Stimulated activated CD4-positive, alpha-beta T cell treated with anti-CD3 and anti-CD28 coated beads, TNF-alpha, amount 100 ng/mL, for 48 hours (primary cell): Measurements from ENCODE around the gene PGBD2.
A peak's percentile ranks its signal among the peaks of the same experiment; 100 is the strongest.
"Not testable (repeated sequence)": the region's sequence is repeated elsewhere in the genome, so short reads cannot be mapped to it uniquely, and the experiment has no call there.

Experiments
- DNase-seq, 3 donors: peaks; one replicate each; pipeline ENCODE4 v3.0.0-alpha.2; 2020; ENCODE audit warnings: low read depth in 3 of 3

Gene PGBD2

GRCh38 chr1:248886237-248886895 is 19.7 kb upstream of the PGBD2 start:
- DNase-seq: no peak

DNA sequence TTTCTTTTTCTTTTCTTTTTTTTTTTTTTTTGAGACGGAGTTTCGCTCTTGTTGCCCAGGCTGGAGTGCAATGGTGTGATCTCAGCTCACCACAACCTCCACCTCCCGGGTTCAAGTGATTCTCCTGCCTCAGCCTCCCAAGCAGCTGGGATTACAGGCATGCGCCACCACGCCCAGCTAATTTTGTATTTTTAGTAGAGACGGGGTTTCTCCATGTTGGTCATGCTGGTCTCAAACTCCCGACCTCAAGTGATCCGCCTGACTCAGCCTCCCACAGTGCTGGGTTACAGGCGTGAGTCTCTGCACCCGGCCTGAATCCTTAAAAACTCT is 16.2 kb upstream of the PGBD2 start:
- not testable (repeated sequence) for DNase-seq

- DNase-seq: no peak
Observed at GRCh38 chr1:248890549-248891498, 15.2 kb upstream of the PGBD2 start.

DNA sequence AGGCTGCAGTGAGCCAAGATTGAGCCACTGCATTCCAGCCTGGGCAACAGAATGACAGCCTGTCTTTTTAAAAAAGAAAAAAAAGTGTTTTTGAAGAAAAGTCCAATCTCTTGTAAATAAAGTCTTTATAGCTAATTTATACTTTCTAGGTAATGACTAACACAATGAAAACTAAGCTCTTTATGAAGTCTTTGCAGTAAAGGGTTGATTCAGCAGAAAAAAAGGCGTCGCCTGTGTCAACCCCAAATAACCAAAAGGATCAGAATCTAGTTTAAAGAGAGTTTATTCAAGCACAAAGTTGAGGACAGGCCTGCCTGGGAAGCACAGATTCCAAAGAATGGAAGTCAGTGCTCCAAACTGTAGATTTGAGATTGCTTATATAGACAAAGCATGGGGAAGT is 14.3 kb upstream of the PGBD2 start:
- DNase-seq: no peak

DNA sequence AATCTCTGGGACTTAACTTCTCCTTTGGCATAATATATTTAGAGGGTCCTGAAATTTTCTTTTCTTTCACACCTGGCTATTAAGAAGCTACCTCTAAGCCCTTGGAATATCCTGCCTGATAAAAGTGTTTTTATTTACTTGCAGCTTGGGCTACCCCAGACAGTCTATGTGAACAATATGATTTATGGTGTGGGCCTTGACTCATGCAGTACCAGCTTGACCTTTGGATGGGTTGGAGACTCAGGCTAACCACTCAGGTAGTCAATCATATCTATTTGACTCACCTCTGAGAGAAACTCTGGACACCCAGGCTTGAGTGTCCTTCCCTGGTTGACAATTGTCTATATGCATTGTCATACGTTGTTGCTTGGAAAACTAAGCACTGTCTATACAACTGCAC is 13.4 kb upstream of the PGBD2 start:
- DNase-seq: no peak

GRCh38 chr1:248894837-248895236 is 11.2 kb upstream of the PGBD2 start:
- DNase-seq: no peak

DNA sequence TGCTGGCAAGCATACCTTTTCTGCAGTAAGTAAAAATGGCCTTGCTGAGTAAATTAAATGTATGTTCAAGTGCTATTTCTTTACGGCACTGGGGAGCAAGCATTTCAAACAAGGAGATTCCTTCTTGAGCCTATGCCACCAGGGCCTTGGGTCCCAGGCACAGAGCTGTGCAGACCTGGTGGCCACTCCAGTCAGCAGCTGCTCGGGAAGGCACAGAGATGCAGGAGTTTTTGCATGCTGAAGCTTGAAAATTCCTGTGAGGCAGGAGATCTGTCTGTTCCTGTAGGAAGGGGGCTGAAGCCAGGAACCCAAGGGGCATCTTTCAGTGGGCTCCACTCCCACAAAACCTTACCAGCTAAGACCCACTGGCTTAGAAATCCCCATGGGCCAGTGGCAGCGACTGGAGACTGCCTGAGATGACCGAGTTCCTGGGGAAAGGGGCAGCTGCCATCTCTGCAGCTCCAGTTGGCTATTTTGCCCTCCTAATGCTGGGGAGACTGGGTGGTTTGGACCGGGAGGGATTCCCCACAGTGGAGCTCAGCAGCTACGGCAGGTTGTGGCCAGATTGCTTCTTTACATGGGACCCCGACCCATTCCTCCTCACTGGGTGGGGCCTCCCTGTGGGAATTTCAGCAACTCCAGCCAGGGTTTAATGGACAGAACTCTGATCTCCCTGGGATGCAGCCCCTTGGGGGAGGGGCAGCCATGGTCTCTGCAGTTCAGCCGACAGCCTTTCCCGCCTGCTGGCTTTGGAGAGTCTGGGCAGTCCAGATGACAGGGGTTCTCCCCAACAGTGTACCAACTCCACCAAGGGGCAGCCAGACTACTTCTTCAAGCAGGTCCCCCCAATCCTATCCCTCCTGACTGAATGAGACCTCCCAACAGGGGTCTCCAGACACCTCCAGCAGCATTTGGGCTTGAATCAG is 8.4 kb upstream of the PGBD2 start:
- DNase-seq: no peak

- no peak for DNase-seq
Observed at GRCh38 chr1:248900637-248901036, 5.4 kb upstream of the PGBD2 start.

- no peak for DNase-seq
Observed at GRCh38 chr1:248901578-248901977, 4.5 kb upstream of the PGBD2 start.

- DNase-seq: no peak
Observed at GRCh38 chr1:248904437-248905216, 1.4 kb upstream of the PGBD2 start.

- peak in 1 of 3 donors; percentile 7 for DNase-seq
Observed at GRCh38 chr1:248905662-248906008, 400 bp upstream of the PGBD2 start.

GRCh38 chr1:248906753-248907661 is 972 bp downstream of the PGBD2 start:
- no peak for DNase-seq

- no peak for DNase-seq
Observed at GRCh38 chr1:248910761-248911160, 4.7 kb downstream of the PGBD2 start.

- no peak for DNase-seq
Observed at GRCh38 chr1:248913933-248914332, 7.9 kb downstream of the PGBD2 start.

- DNase-seq: no peak
Observed at GRCh38 chr1:248914796-248915381, 8.9 kb downstream of the PGBD2 start.

GRCh38 chr1:248918131-248918530 is 12.1 kb downstream of the PGBD2 start:
- DNase-seq: no peak

- DNase-seq: no peak
Observed at GRCh38 chr1:248923352-248924338, 17.6 kb downstream of the PGBD2 start.

DNA sequence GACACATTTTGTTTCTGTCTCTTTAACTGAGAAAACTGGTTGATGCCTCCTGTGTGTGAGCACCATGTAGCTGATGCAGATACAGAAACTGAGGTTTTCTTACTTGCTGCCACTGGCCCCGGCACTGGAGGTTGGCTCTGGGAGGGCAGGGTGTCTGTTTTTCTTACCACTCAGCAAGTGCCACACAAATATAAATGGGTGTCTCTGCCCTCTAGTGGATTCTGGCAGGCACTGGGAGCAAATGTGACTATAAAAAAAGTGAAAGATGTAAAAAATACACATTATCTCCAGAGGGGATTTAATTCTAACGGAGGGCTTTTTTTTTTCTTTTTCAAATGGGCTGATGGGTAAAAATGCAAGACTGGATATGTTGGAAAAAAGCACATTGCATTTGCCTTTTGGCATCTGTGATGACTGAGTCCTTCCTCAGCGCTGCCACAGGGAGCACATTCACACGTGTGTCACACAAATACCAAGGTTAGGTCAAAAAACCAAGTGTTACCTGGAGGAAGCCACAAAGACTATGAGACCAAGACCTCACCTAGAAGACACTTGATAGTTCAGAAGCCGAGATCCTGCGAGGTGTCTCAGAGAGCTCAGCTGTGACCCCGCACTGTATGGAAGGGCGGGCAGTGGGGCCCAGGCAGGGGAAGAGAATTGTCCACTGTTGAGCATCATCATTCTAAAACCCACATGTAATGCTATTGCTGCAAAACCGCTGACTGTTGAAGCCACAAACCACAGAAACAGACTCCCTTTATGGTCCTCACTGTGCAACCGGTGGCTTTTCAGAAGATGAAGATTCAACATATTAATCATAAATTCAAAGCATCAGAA is 18.9 kb downstream of the PGBD2 start:
- DNase-seq: peak in 2 of 3 donors; percentile 36 to 43
